Neutrophil (primary cell): ENCODE results near the gene RRP8.

Source experiments
- H3K27ac ChIP-seq: fragments of 200-600 bp; sonication (generic); 2 replicates; pipeline ENCODE4 v1.5.1; 2016; ENCODE audit warnings: mild to moderate bottlenecking, moderate library complexity
- H3K27me3 ChIP-seq: fragments of 200-600 bp; sonication (generic); 2 replicates; pipeline ENCODE4 v1.6.0; 2016; ENCODE audit warnings: mild to moderate bottlenecking
- H3K36me3 ChIP-seq: fragments of 200-600 bp; sonication (generic); 2 replicates; pipeline ENCODE4 v1.5.1; 2017
- H3K4me1 ChIP-seq, 2 experiments: fragments of 200-600 bp in 1 of 2; sonication (generic) in 1 of 2; 1 replicate in 1 of 2; 2 replicates in 1 of 2; pipeline versions ENCODE4 v1.5.1 to v1.6.1; 2013 to 2016; ENCODE audit warnings: low read depth in 1 of 2, low read length in 1 of 2, mild to moderate bottlenecking in 1 of 2, moderate library complexity in 1 of 2; ENCODE audit not compliant: control insufficient read depth in 1 of 2, insufficient read depth in 1 of 2
- H3K4me3 ChIP-seq, 2 experiments: fragments of 200-600 bp in 1 of 2; sonication (generic) in 1 of 2; 1 replicate in 1 of 2; 2 replicates in 1 of 2; pipeline ENCODE4 v1.5.1; 2013 to 2016; ENCODE audit warnings: low read depth in 1 of 2, low read length in 1 of 2, mild to moderate bottlenecking in 1 of 2, moderate library complexity in 1 of 2
- H3K9me3 ChIP-seq: fragments of 200-600 bp; sonication (generic); 2 replicates; pipeline ENCODE4 v1.5.1; 2016
- TF ChIP-seq, protein P1 (sequence below): fragments of 200-600 bp; sonication (generic); IDR thresholded peaks from 2 replicates; pipeline ENCODE4 v1.5.1; 2016; ENCODE audit warnings: antibody characterized with exemption

The RRP8 gene

GRCh38 chr11:6553634-6554033, 49.8 kb downstream of the RRP8 start:
- H3K27ac ChIP-seq, result no peak overlapping the region
- TF ChIP-seq, protein P1, sequence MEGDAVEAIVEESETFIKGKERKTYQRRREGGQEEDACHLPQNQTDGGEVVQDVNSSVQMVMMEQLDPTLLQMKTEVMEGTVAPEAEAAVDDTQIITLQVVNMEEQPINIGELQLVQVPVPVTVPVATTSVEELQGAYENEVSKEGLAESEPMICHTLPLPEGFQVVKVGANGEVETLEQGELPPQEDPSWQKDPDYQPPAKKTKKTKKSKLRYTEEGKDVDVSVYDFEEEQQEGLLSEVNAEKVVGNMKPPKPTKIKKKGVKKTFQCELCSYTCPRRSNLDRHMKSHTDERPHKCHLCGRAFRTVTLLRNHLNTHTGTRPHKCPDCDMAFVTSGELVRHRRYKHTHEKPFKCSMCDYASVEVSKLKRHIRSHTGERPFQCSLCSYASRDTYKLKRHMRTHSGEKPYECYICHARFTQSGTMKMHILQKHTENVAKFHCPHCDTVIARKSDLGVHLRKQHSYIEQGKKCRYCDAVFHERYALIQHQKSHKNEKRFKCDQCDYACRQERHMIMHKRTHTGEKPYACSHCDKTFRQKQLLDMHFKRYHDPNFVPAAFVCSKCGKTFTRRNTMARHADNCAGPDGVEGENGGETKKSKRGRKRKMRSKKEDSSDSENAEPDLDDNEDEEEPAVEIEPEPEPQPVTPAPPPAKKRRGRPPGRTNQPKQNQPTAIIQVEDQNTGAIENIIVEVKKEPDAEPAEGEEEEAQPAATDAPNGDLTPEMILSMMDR, result no peak
- H3K27me3 ChIP-seq, result no peaks in the 10 kb centered on the region
- no peaks in the 10 kb centered on the region for H3K9me3 ChIP-seq
- H3K4me1 ChIP-seq, result no peaks in the 10 kb centered on the region
- no peak overlapping the region for H3K4me3 ChIP-seq
- H3K36me3 ChIP-seq, result no peaks in the 10 kb centered on the region

DNA sequence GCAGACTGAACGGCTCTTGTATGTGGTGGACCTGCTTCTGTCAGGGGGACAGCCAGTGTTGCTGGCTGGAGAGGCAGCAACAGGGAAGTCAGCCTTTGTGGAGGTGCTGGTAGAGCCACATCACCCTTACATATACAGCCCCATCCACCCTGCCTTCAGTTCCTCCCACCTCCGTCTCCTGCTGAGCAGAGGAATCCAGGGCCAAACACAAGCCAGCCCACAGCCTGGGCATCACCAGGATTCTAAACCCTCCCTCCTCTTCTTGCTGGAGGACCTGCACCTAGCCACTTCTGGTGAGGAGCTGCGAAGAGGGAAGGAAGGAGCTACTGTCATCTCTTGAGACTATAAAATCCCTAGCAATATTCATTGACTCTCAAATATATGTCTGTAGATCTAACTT, 54.8 kb downstream of the RRP8 start:
- no peak overlapping the region for H3K4me3 ChIP-seq

GRCh38 chr11:6548121-6548520, 55.3 kb downstream of the RRP8 start:
- Histone ChIP-seq H3K9me3 (no peaks in the 10 kb centered on the region), H3K27ac (no peak overlapping the region), H3K36me3 (peaks cover 4% of the 10 kb centered on the region), H3K27me3 (no peaks in the 10 kb centered on the region), H3K4me3 (no peak overlapping the region), H3K4me1 (no peaks in the 10 kb centered on the region)
- TF ChIP-seq, protein P1, result no peak

More for the DNA sequence above, 54.8 kb downstream of the RRP8 start:
- Histone ChIP-seq H3K4me1 (no peaks in the 10 kb centered on the region), H3K27me3 (no peaks in the 10 kb centered on the region), H3K36me3 (peaks cover 4% of the 10 kb centered on the region), H3K27ac (no peak overlapping the region), H3K9me3 (no peaks in the 10 kb centered on the region)
- TF ChIP-seq, protein P1, result no peak

- H3K4me1 ChIP-seq, result no peaks in the 10 kb centered on the region
These were observed 56.2 kb downstream of the RRP8 start for GRCh38 chr11:6547177-6547576.

GRCh38 chr11:6546735-6547134, 56.7 kb downstream of the RRP8 start:
- H3K36me3 ChIP-seq, result peaks cover 4% of the 10 kb centered on the region
- H3K27ac ChIP-seq, result no peak overlapping the region

More at GRCh38 chr11:6547177-6547576, 56.2 kb downstream of the RRP8 start:
- Histone ChIP-seq H3K4me3 (no peak overlapping the region), H3K27me3 (no peaks in the 10 kb centered on the region), H3K27ac (no peak overlapping the region), H3K9me3 (no peaks in the 10 kb centered on the region), H3K36me3 (peaks cover 4% of the 10 kb centered on the region)
- TF ChIP-seq, protein P1, result no peak

More at GRCh38 chr11:6546735-6547134, 56.7 kb downstream of the RRP8 start:
- Histone ChIP-seq H3K27me3 (no peaks in the 10 kb centered on the region), H3K4me1 (no peaks in the 10 kb centered on the region), H3K9me3 (no peaks in the 10 kb centered on the region), H3K4me3 (no peak overlapping the region)
- TF ChIP-seq, protein P1, result no peak
